Caco-2 (cell line): ENCODE data around the gene PWWP3B. TPM values are rescaled to one million over a fixed set of nuclear protein-coding genes. Genes with fewer than 3 reads are reported as not detected.

Experiments used
- BruUV-seq: library from RNA; stranded (reverse); fragments of 400-500 nt; replicated peaks from 2 replicates; lab custom pipeline; 2021; lab: Mats Ljungman, UMichigan
- CTCF ChIA-PET: fragments of 300-600 bp; sonication (Branson Sonifier 250); formaldehyde crosslinking; loops from one replicate; lab custom pipeline; 2022; ENCODE audit warnings: antibody characterized with exemption; lab: Charles Lee
- POLR2A ChIA-PET: fragments of 300-600 bp; sonication (Branson Sonifier 250); formaldehyde crosslinking; loops from one replicate; lab custom pipeline; 2022; ENCODE audit warnings: antibody characterized with exemption; lab: Charles Lee
- DNase-seq, 2 experiments: peaks; one replicate each; pipeline versions ENCODE4 v3.0.0 to v3.0.0-alpha.2; 2020 to 2022
- H3K27me3 ChIP-seq: replicated peaks from 2 replicates; pipeline ENCODE4 v1.6.0; 2011; ENCODE audit warnings: low read length; ENCODE audit not compliant: control insufficient read depth, insufficient read depth
- H3K36me3 ChIP-seq: 2 replicates; pipeline ENCODE4 v1.5.1; 2011; ENCODE audit warnings: low read length; ENCODE audit not compliant: control insufficient read depth, insufficient read depth
- H3K4me1 ChIP-seq: fragments of 250-450 bp; sonication (Bioruptor Pico); 2 replicates; pipeline ENCODE4 v1.5.1; 2020; ENCODE audit warnings: mild to moderate bottlenecking
- H3K4me3 ChIP-seq: 2 replicates; pipeline ENCODE4 v1.5.1; 2011; ENCODE audit warnings: low read depth, mild to moderate bottlenecking, control low read depth, low read length
- H3K9me3 ChIP-seq: fragments of 250-450 bp; sonication (Bioruptor Pico); 2 replicates; pipeline ENCODE4 v1.5.1; 2020; ENCODE audit warnings: mild to moderate bottlenecking, moderate library complexity
- H3K27ac Mint-ChIP-seq: one replicate; pipeline ENCODE4 v1.8.0; 2022; ENCODE audit warnings: mixed read lengths; ENCODE audit not compliant: unreplicated experiment
- H3K27me3 Mint-ChIP-seq: one replicate; pipeline ENCODE4 v1.8.0; 2022; ENCODE audit warnings: mixed read lengths; ENCODE audit not compliant: insufficient read depth, unreplicated experiment
- H3K36me3 Mint-ChIP-seq: one replicate; pipeline ENCODE4 v1.8.0; 2022; ENCODE audit warnings: mild to moderate bottlenecking, mixed read lengths; ENCODE audit not compliant: insufficient read depth, unreplicated experiment
- H3K4me1 Mint-ChIP-seq: one replicate; pipeline ENCODE4 v1.8.0; 2022; ENCODE audit warnings: low read depth, mixed read lengths; ENCODE audit not compliant: unreplicated experiment
- H3K4me3 Mint-ChIP-seq: one replicate; pipeline ENCODE4 v1.8.0; 2022; ENCODE audit warnings: mild to moderate bottlenecking, moderate library complexity, mixed read lengths; ENCODE audit not compliant: unreplicated experiment
- H3K9me3 Mint-ChIP-seq: one replicate; pipeline ENCODE4 v1.8.0; 2022; ENCODE audit warnings: mixed read lengths; ENCODE audit not compliant: unreplicated experiment
- CTCF ChIP-seq, 2 experiments: fragments of 200-600 bp in 1 of 2; IDR thresholded peaks; 1 replicate in 1 of 2; 2 replicates in 1 of 2; pipeline versions ENCODE4 v1.5.1 to v1.8.0; 2011 to 2022; ENCODE audit warnings: antibody characterized with exemption in 1 of 2, control low read depth in 1 of 2, inconsistent platforms in 1 of 2, low read depth in 1 of 2, low read length in 1 of 2, mild to moderate bottlenecking in 1 of 2, moderate library complexity in 1 of 2; ENCODE audit not compliant: insufficient read depth in 1 of 2, severe bottlenecking in 1 of 2, unreplicated experiment in 1 of 2
- intact Hi-C: fragments of 100-400 bp; cut with micrococcal nuclease; formaldehyde crosslinking; loops from one replicate; pipeline ENCODE4 v1.10.0; 2022; ENCODE audit not compliant: unreplicated experiment
- total RNA-seq: library from RNA; stranded (reverse); gene quantifications from 2 replicates; pipeline ENCODE4 v1.2.3, GENCODE V29; 2022

Gene PWWP3B
- total RNA-seq, 1 experiment from 2014 or later, result 0.07 TPM

DNA sequence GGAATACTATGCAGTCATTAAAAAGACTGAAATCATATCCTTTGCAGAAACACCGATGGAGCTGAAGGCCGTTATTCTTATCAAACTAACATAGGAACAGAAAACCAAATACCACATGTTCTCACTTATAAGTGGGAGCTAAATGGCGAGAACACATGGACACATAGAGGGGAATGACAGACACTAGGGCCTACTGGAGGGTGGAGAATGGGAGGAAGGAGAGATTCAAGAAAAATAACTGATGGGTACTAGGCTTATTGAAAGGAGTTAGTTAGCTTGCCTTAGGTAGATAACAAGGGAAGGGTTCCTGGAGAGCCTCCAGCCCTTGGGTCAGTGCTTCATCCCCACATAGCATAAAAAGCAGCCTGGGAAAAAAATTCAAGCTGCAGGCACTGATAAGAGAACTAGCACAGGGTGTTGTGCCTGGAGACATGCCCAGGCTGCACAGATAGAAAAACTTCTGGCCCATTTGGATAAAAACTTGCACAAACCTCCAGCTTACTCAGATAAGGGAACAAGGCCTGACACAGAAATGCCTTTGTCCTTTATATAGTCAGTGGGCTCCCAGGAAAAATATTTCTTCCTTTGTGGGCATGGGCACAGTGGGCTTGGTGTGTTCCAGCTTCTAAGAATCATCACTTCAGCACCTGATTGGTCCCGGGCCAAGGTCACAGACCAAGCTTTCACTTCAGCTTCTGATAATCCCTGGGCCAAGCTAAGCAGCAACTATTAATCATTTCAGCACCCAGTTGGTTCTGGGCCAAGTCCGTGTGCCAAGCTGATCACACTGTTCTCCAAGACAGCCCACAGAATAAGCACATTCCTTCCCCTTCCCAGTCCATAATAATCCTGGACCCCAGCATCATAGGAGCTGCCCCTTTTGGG, 23.1 kb upstream of the PWWP3B start:
- no peaks in the 10 kb centered on the region for H3K36me3 ChIP-seq
- H3K27me3 ChIP-seq, result no peaks in the 10 kb centered on the region
- H3K4me1 ChIP-seq, result no peaks in the 10 kb centered on the region
- Mint-ChIP-seq H3K4me3 (no peak overlapping the region), H3K36me3 (no peaks in the 10 kb centered on the region), H3K9me3 (no peaks in the 10 kb centered on the region), H3K27ac (no peak overlapping the region), H3K27me3 (no peaks in the 10 kb centered on the region), H3K4me1 (no peaks in the 10 kb centered on the region)
- intact Hi-C loops, result no loop called here
- POLR2A ChIA-PET, result no interaction called here
- BruUV-seq, result no TSS peak
- TF ChIP-seq CTCF (IDR thresholded peaks at IDR 0.05; ENCODE audit: insufficient read depth in 1 of 2, low read depth in 1 of 2, low read length in 1 of 2, severe bottlenecking in 1 of 2, unreplicated experiment in 1 of 2), result no peak
- CTCF ChIA-PET, result no interaction called here
- DNase-seq, result no peak
- no peak overlapping the region for H3K4me3 ChIP-seq
- no peaks in the 10 kb centered on the region for H3K9me3 ChIP-seq

DNA sequence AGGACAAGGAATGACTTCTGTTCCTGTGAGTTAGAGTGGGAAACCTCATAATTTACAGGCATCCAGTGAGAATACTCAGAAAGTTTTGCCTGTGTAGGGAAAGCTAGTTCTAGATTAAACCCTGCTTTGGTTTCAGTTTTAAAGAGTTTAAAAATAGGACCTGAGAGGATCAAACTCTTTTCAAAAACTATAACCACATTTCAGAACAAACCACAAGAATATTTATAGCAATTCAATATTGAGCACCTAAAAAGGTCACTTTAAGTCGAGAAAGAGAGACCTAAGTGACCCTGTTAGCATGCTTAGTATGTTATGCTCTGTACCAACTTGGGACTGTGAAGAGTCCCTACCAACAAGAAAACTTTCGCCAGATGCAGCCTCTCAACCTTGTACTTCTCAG, 17.4 kb upstream of the PWWP3B start:
- no peak for TF ChIP-seq CTCF (IDR thresholded peaks at IDR 0.05; ENCODE audit: insufficient read depth in 1 of 2, low read depth in 1 of 2, low read length in 1 of 2, severe bottlenecking in 1 of 2, unreplicated experiment in 1 of 2)
- no peaks in the 10 kb centered on the region for H3K4me1 ChIP-seq
- H3K9me3 ChIP-seq, result no peaks in the 10 kb centered on the region
- no peak overlapping the region for H3K27ac Mint-ChIP-seq
- CTCF ChIA-PET, result no interaction called here
- no TSS peak for BruUV-seq
- no peaks in the 10 kb centered on the region for H3K36me3 Mint-ChIP-seq
- no peak overlapping the region for H3K4me3 ChIP-seq
- H3K27me3 Mint-ChIP-seq, result no peaks in the 10 kb centered on the region
- H3K27me3 ChIP-seq, result no peaks in the 10 kb centered on the region
- H3K4me1 Mint-ChIP-seq, result no peaks in the 10 kb centered on the region
- H3K9me3 Mint-ChIP-seq, result no peaks in the 10 kb centered on the region
- H3K36me3 ChIP-seq, result no peaks in the 10 kb centered on the region
- no peak for DNase-seq
- POLR2A ChIA-PET, result no interaction called here
- intact Hi-C loops, result no loop called here
- no peak overlapping the region for H3K4me3 Mint-ChIP-seq

DNA sequence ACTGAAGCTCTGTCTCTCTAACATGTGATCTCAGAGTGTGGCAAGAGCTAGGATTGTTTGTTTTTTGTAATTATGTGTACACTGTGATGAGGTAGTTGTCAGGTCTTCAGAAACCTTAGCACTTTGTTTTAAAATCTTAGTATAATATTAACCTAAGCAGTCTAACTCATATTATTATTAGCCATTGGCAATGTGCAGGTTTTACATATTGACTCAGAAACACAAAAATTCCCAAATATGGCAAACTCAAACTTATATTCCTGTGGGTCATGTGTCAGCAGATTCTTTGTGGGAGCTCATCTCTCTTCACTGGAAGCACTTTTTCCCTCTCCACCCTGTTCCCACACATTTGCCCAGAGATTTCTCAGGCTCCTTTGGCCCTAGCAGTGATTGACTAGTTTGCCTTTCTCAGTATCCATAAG, 8.2 kb upstream of the PWWP3B start:
- Histone ChIP-seq H3K4me3 (no peak overlapping the region), H3K9me3 (no peaks in the 10 kb centered on the region), H3K4me1 (no peaks in the 10 kb centered on the region), H3K27me3 (no peaks in the 10 kb centered on the region), H3K36me3 (no peaks in the 10 kb centered on the region)
- no peaks in the 10 kb centered on the region for H3K4me1 Mint-ChIP-seq
- ChIA-PET CTCF (interaction anchor here (0.6 to 0.8 kb wide), 2 partner anchors 411 to 738 kb away, joined by 4 to 6 read pairs; no protein-coding TSS in a partner anchor), POLR2A (no interaction called here)
- no peaks in the 10 kb centered on the region for H3K36me3 Mint-ChIP-seq
- H3K9me3 Mint-ChIP-seq, result no peaks in the 10 kb centered on the region
- no peaks in the 10 kb centered on the region for H3K27me3 Mint-ChIP-seq
- intact Hi-C loops, result no loop called here
- BruUV-seq, result no TSS peak
- TF ChIP-seq CTCF (IDR thresholded peaks at IDR 0.05; ENCODE audit: insufficient read depth in 1 of 2, low read depth in 1 of 2, low read length in 1 of 2, severe bottlenecking in 1 of 2, unreplicated experiment in 1 of 2), result no peak
- H3K27ac Mint-ChIP-seq, result no peak overlapping the region
- H3K4me3 Mint-ChIP-seq, result no peak overlapping the region
- DNase-seq, result no peak
